ENCODE results near the gene LAG3.
"Not testable (repeated sequence)": the region's sequence is repeated elsewhere in the genome, so short reads cannot be mapped to it uniquely, and the experiment has no call there.

DNA sequence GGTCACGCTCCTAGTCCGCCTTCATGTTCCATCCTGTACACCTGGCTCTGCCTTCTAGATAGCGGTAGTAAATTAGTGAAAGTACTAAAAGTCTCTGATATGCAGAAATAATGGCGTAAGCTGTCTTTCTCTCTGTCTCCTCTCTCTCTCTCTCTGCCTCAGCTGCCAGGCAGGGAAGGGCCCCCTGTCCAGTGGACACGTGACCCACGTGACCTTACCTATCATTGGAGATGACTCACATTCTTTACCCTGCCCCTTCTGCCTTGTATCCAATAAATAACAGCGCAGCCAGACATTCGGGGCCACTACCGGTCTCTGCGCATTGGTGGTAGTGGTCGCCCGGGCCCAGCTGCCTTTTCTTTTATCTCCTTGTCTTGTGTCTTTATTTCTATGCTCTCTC is 30.2 kb upstream of the LAG3 start:
- not testable (repeated sequence) for TF ChIP-seq POLR2A, POLR2AphosphoS5 (IDR thresholded peaks at IDR 0.05)
- TF ChIP-seq, protein P1, sequence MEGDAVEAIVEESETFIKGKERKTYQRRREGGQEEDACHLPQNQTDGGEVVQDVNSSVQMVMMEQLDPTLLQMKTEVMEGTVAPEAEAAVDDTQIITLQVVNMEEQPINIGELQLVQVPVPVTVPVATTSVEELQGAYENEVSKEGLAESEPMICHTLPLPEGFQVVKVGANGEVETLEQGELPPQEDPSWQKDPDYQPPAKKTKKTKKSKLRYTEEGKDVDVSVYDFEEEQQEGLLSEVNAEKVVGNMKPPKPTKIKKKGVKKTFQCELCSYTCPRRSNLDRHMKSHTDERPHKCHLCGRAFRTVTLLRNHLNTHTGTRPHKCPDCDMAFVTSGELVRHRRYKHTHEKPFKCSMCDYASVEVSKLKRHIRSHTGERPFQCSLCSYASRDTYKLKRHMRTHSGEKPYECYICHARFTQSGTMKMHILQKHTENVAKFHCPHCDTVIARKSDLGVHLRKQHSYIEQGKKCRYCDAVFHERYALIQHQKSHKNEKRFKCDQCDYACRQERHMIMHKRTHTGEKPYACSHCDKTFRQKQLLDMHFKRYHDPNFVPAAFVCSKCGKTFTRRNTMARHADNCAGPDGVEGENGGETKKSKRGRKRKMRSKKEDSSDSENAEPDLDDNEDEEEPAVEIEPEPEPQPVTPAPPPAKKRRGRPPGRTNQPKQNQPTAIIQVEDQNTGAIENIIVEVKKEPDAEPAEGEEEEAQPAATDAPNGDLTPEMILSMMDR (IDR thresholded peaks at IDR 0.05 in 8 of 11, conservative IDR thresholded peaks at IDR 0.05 in 3 of 11), result not testable (repeated sequence)

All from spleen (tissue), 7 donors.